H1 (cell line): Measurements from ENCODE around the gene GPSM1.
"Not testable (repeated sequence)": the region's sequence is repeated elsewhere in the genome, so short reads cannot be mapped to it uniquely, and the experiment has no call there.

Source experiments
- CEBPB ChIP-seq: IDR thresholded peaks from 2 replicates; pipeline ENCODE4 v1.6.1; 2012; ENCODE audit warnings: low read depth, low read length
- CHD2 ChIP-seq: IDR thresholded peaks from 2 replicates; pipeline ENCODE4 v1.6.1; 2012; ENCODE audit warnings: low read length, improper control_type of control experiment
- CTBP2 ChIP-seq: IDR thresholded peaks from 2 replicates; pipeline ENCODE4 v1.7.0; 2011; ENCODE audit warnings: borderline replicate concordance, mild to moderate bottlenecking, moderate library complexity, mixed read lengths, low read length; ENCODE audit not compliant: insufficient read depth, insufficient read length
- CTCF ChIP-seq, 3 experiments: IDR thresholded peaks; 1 replicate in 2 of 3; 2 replicates in 1 of 3; pipeline versions ENCODE4 v1.5.1 to v1.6.1; 2011; ENCODE audit warnings: low read length in 3 of 3, mild to moderate bottlenecking in 3 of 3, inconsistent platforms in 2 of 3, low read depth in 1 of 3, moderate library complexity in 1 of 3; ENCODE audit not compliant: insufficient read depth in 1 of 3; ENCODE audit errors: control extremely low read depth in 1 of 3
- EZH2 ChIP-seq: fragments of 200-600 bp; sonication (generic); IDR thresholded peaks from 2 replicates; pipeline ENCODE4 v1.7.1; 2012; ENCODE audit warnings: low read depth, mild to moderate bottlenecking, moderate library complexity, low read length, inconsistent platforms; ENCODE audit not compliant: severe bottlenecking
- NRF1 ChIP-seq: IDR thresholded peaks from 2 replicates; pipeline ENCODE4 v1.6.1; 2011; ENCODE audit warnings: mild to moderate bottlenecking, low read depth, low read length, improper control_type of control experiment
- POLR2A ChIP-seq, 2 experiments: IDR thresholded peaks; 1 replicate in 1 of 2; 2 replicates in 1 of 2; pipeline ENCODE4 v1.6.1; 2011; ENCODE audit warnings: low read depth in 2 of 2, low read length in 2 of 2, mild to moderate bottlenecking in 2 of 2; ENCODE audit errors: control extremely low read depth in 1 of 2
- POLR2AphosphoS5 ChIP-seq: IDR thresholded peaks from 2 replicates; pipeline ENCODE4 v1.6.1; 2011; ENCODE audit warnings: low read depth, low read length
- SAP30 ChIP-seq: fragments of 300-600 bp; sonication (generic); IDR thresholded peaks from 2 replicates; pipeline ENCODE4 v1.7.1; 2012; ENCODE audit warnings: low read length, moderate library complexity, mild to moderate bottlenecking, inconsistent platforms; ENCODE audit not compliant: insufficient read depth, insufficient replicate concordance
- SIN3A ChIP-seq, 2 experiments: IDR thresholded peaks in 1 of 2; conservative IDR thresholded peaks in 1 of 2; 2 replicates each; pipeline ENCODE4 v1.6.1; 2011 to 2012; ENCODE audit warnings: low read length in 2 of 2, improper control_type of control experiment in 1 of 2, low read depth in 1 of 2, mild to moderate bottlenecking in 1 of 2
- SP1 ChIP-seq: IDR thresholded peaks from 2 replicates; pipeline ENCODE4 v1.6.1; 2011; ENCODE audit warnings: low read depth, low read length
- ZNF274 ChIP-seq: IDR thresholded peaks from 2 replicates; pipeline ENCODE4 v1.7.0; 2012; ENCODE audit warnings: low read length, borderline replicate concordance; ENCODE audit errors: extremely low read depth
- TF ChIP-seq, protein P1 (sequence below): IDR thresholded peaks from 2 replicates; pipeline ENCODE4 v1.6.1; 2011; ENCODE audit warnings: low read length, improper control_type of control experiment

- not testable (repeated sequence) for TF ChIP-seq CTCF (IDR thresholded peaks at IDR 0.05; ENCODE audit: control extremely low read depth in 1 of 3, insufficient read depth in 1 of 3, low read depth in 1 of 3, low read length in 3 of 3); ZNF274; POLR2A (IDR thresholded peaks at IDR 0.05; ENCODE audit: control extremely low read depth in 1 of 2, low read depth in 2 of 2, low read length in 2 of 2); EZH2; CTBP2; NRF1; POLR2AphosphoS5; SAP30; CEBPB; SIN3A (conservative IDR thresholded peaks at IDR 0.05 in 1 of 2, IDR thresholded peaks at IDR 0.05 in 1 of 2; ENCODE audit: low read depth in 1 of 2, low read length in 2 of 2); SP1; CHD2
- TF ChIP-seq, protein P1, sequence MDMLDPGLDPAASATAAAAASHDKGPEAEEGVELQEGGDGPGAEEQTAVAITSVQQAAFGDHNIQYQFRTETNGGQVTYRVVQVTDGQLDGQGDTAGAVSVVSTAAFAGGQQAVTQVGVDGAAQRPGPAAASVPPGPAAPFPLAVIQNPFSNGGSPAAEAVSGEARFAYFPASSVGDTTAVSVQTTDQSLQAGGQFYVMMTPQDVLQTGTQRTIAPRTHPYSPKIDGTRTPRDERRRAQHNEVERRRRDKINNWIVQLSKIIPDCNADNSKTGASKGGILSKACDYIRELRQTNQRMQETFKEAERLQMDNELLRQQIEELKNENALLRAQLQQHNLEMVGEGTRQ: not testable (repeated sequence)
Observed at GRCh38 chr9:136407061-136407460, 79.7 kb downstream of the GPSM1 start.
